H1 (cell line): ENCODE measurements around the gene PCDHGA1. TPM values are rescaled to one million over a fixed set of nuclear protein-coding genes. Genes with fewer than 3 reads are reported as not detected.

Experiments
- CTCF ChIA-PET: fragments of 300-600 bp; sonication (Branson Sonifier 250); formaldehyde crosslinking; loops from one replicate; lab custom pipeline; 2021; ENCODE audit not compliant: partially characterized antibody; lab: Charles Lee
- POLR2A ChIA-PET: fragments of 300-600 bp; sonication (Branson Sonifier 250); formaldehyde crosslinking; loops from one replicate; lab custom pipeline; 2021; ENCODE audit warnings: inconsistent platforms; ENCODE audit not compliant: partially characterized antibody; lab: Charles Lee
- DNase-seq, 2 experiments: peaks; one replicate each; pipeline versions ENCODE4 v3.0.0 to v3.0.0-alpha.2; 2010 to 2022; ENCODE audit warnings: low spot score in 2 of 2, low read depth in 1 of 2, mixed read lengths in 1 of 2
- FAIRE-seq: peaks from 2 replicates; lab custom pipeline; 2011; peaks lifted over from hg19 to GRCh38; lab: Jason Lieb, UNC
- H2AFZ ChIP-seq: 2 replicates; pipeline ENCODE4 v1.8.1; 2012; ENCODE audit warnings: low read length, inconsistent platforms
- H2AK5ac ChIP-seq: 2 replicates; pipeline ENCODE4 v1.6.1; 2013; ENCODE audit warnings: low read depth, low read length
- H2BK120ac ChIP-seq: replicated peaks from 2 replicates; pipeline ENCODE3; 2013; ENCODE audit warnings: low read depth, low read length, inconsistent platforms
- H2BK12ac ChIP-seq: 2 replicates; pipeline ENCODE4 v1.6.1; 2013; ENCODE audit warnings: low read depth, low read length
- H2BK15ac ChIP-seq: 2 replicates; pipeline ENCODE4 v1.6.1; 2013; ENCODE audit warnings: low read length
- H2BK20ac ChIP-seq: 2 replicates; pipeline ENCODE4 v1.6.1; 2013; ENCODE audit warnings: low read length
- H2BK5ac ChIP-seq: 2 replicates; pipeline ENCODE4 v1.6.1; 2013; ENCODE audit warnings: low read depth, low read length
- H3K14ac ChIP-seq: 2 replicates; pipeline ENCODE4 v1.6.1; 2013; ENCODE audit warnings: inconsistent platforms; ENCODE audit not compliant: insufficient read length
- H3K18ac ChIP-seq: 2 replicates; pipeline ENCODE4 v1.6.1; 2013; ENCODE audit warnings: low read length; ENCODE audit errors: extremely low read depth
- H3K23ac ChIP-seq: 2 replicates; pipeline ENCODE4 v1.6.1; 2013; ENCODE audit warnings: inconsistent platforms; ENCODE audit not compliant: insufficient read length
- H3K23me2 ChIP-seq: 2 replicates; pipeline ENCODE4 v1.6.1; 2013; ENCODE audit warnings: low read depth, low read length
- H3K27ac ChIP-seq: 2 replicates; pipeline ENCODE4 v1.6.1; 2011; ENCODE audit warnings: low read depth, low read length, inconsistent platforms
- H3K27me3 ChIP-seq, 4 experiments: replicated peaks in 1 of 4; 1 replicate in 1 of 4; 2 replicates in 3 of 4; pipeline versions ENCODE4 v1.6.1 to v1.8.1; 2011 to 2013; ENCODE audit warnings: low read length in 3 of 4, mild to moderate bottlenecking in 3 of 4, inconsistent platforms in 2 of 4, mixed read lengths in 2 of 4, moderate library complexity in 1 of 4; ENCODE audit not compliant: control insufficient read depth in 3 of 4, insufficient read depth in 3 of 4; ENCODE audit errors: extremely low read depth in 1 of 4
- H3K36me3 ChIP-seq, 4 experiments: 2 replicates each; pipeline versions ENCODE4 v1.6.1 to v1.8.1; 2011 to 2013; ENCODE audit warnings: mild to moderate bottlenecking in 4 of 4, low read length in 3 of 4, moderate library complexity in 2 of 4, control low read depth in 1 of 4, inconsistent platforms in 1 of 4; ENCODE audit not compliant: insufficient read depth in 4 of 4, control insufficient read depth in 2 of 4
- H3K4ac ChIP-seq: replicated peaks from 2 replicates; pipeline ENCODE3; 2013; ENCODE audit warnings: low read length, low read depth, mixed read lengths, inconsistent platforms; ENCODE audit not compliant: insufficient read length
- H3K4me1 ChIP-seq, 4 experiments: replicated peaks in 1 of 4; 1 replicate in 1 of 4; 2 replicates in 3 of 4; pipeline versions ENCODE4 v1.6.1 to v1.8.1; 2011 to 2013; ENCODE audit warnings: low read length in 3 of 4, inconsistent platforms in 2 of 4, mixed read lengths in 1 of 4; ENCODE audit not compliant: insufficient read depth in 4 of 4, control insufficient read depth in 3 of 4
- H3K4me2 ChIP-seq, 2 experiments: 2 replicates each; pipeline versions ENCODE4 v1.6.1 to v1.8.1; 2011 to 2013; ENCODE audit warnings: low read depth in 2 of 2, low read length in 2 of 2, control low read depth in 1 of 2, inconsistent platforms in 1 of 2, mild to moderate bottlenecking in 1 of 2; ENCODE audit not compliant: insufficient read depth in 1 of 2
- H3K4me3 ChIP-seq, 4 experiments: fragments of 200-600, 300-600 bp in 1 of 4; sonication (generic), shearing (Covaris generic), sonication (Bioruptor Twin) in 1 of 4; 2 replicates each; pipeline versions ENCODE4 v1.5.1 to v1.8.1; 2011 to 2016; ENCODE audit warnings: low read length in 4 of 4, low read depth in 3 of 4, control low read depth in 2 of 4, inconsistent platforms in 2 of 4, mild to moderate bottlenecking in 2 of 4, mixed read lengths in 1 of 4, moderate library complexity in 1 of 4; ENCODE audit not compliant: insufficient read depth in 2 of 4; ENCODE audit errors: extremely low read depth in 1 of 4
- H3K56ac ChIP-seq: replicated peaks from 2 replicates; pipeline ENCODE3; 2013; ENCODE audit warnings: low read depth, mild to moderate bottlenecking, mixed read lengths, low read length, inconsistent platforms; ENCODE audit not compliant: insufficient read length
- H3K79me1 ChIP-seq: 2 replicates; pipeline ENCODE4 v1.6.1; 2013; ENCODE audit warnings: low read depth, low read length, control low read depth
- H3K79me2 ChIP-seq, 2 experiments: 2 replicates each; pipeline versions ENCODE4 v1.6.1 to v1.8.1; 2012 to 2013; ENCODE audit warnings: low read length in 2 of 2, mild to moderate bottlenecking in 2 of 2, inconsistent platforms in 1 of 2; ENCODE audit not compliant: insufficient read depth in 2 of 2, control insufficient read depth in 1 of 2
- H3K9ac ChIP-seq, 4 experiments: replicated peaks in 1 of 4; 1 replicate in 1 of 4; 2 replicates in 3 of 4; pipeline versions ENCODE4 v1.6.1 to v1.8.1; 2011 to 2013; ENCODE audit warnings: low read depth in 3 of 4, low read length in 3 of 4, control low read depth in 2 of 4, mild to moderate bottlenecking in 2 of 4, moderate library complexity in 2 of 4, inconsistent platforms in 1 of 4; ENCODE audit errors: extremely low read depth in 1 of 4
- H3K9me3 ChIP-seq, 2 experiments: 2 replicates each; pipeline versions ENCODE4 v1.6.1 to v1.8.1; 2012 to 2013; ENCODE audit warnings: mild to moderate bottlenecking in 2 of 2, moderate library complexity in 2 of 2, control low read depth in 1 of 2, inconsistent platforms in 1 of 2, low read depth in 1 of 2, low read length in 1 of 2, mixed read lengths in 1 of 2; ENCODE audit not compliant: insufficient read depth in 2 of 2
- H4K20me1 ChIP-seq, 2 experiments: replicated peaks in 1 of 2; 2 replicates each; pipeline versions ENCODE3 to v1.8.1; 2011 to 2013; ENCODE audit warnings: inconsistent platforms in 2 of 2, low read length in 2 of 2, mild to moderate bottlenecking in 1 of 2; ENCODE audit not compliant: insufficient read depth in 2 of 2, control insufficient read depth in 1 of 2
- H4K5ac ChIP-seq: 2 replicates; pipeline ENCODE4 v1.6.1; 2013; ENCODE audit warnings: low read length, low read depth, mixed read lengths, inconsistent platforms; ENCODE audit not compliant: insufficient read length
- H4K8ac ChIP-seq: 2 replicates; pipeline ENCODE4 v1.8.0; 2013; ENCODE audit warnings: mild to moderate bottlenecking, moderate library complexity, low read length, inconsistent platforms; ENCODE audit not compliant: insufficient read depth; ENCODE audit errors: extremely low read depth
- H4K91ac ChIP-seq: replicated peaks from 2 replicates; pipeline ENCODE3; 2013; ENCODE audit warnings: low read length, mixed read lengths, inconsistent platforms; ENCODE audit not compliant: insufficient read length
- CHD1 ChIP-seq: IDR thresholded peaks from 2 replicates; pipeline ENCODE4 v1.6.1; 2012; ENCODE audit warnings: low read depth, low read length, improper control_type of control experiment
- CREB1 ChIP-seq: IDR thresholded peaks from 2 replicates; pipeline ENCODE4 v1.6.1; 2012; ENCODE audit warnings: inconsistent platforms
- CTBP2 ChIP-seq: IDR thresholded peaks from 2 replicates; pipeline ENCODE4 v1.7.0; 2011; ENCODE audit warnings: borderline replicate concordance, mild to moderate bottlenecking, moderate library complexity, mixed read lengths, low read length; ENCODE audit not compliant: insufficient read depth, insufficient read length
- KDM1A ChIP-seq: fragments of 200-600, 300-600 bp; sonication (generic); IDR thresholded peaks from 2 replicates; pipeline ENCODE4 v1.7.1; 2016; ENCODE audit warnings: mild to moderate bottlenecking, low read length, borderline replicate concordance
- NRF1 ChIP-seq: IDR thresholded peaks from 2 replicates; pipeline ENCODE4 v1.6.1; 2011; ENCODE audit warnings: mild to moderate bottlenecking, low read depth, low read length, improper control_type of control experiment
- POLR2AphosphoS5 ChIP-seq: IDR thresholded peaks from 2 replicates; pipeline ENCODE4 v1.6.1; 2011; ENCODE audit warnings: low read depth, low read length
- TAF7 ChIP-seq: optimal IDR thresholded peaks from 2 replicates; pipeline ENCODE3; 2011; ENCODE audit warnings: low read depth, mild to moderate bottlenecking, inconsistent platforms, low read length, moderate library complexity, borderline replicate concordance
- ZNF274 ChIP-seq: IDR thresholded peaks from 2 replicates; pipeline ENCODE4 v1.7.0; 2012; ENCODE audit warnings: low read length, borderline replicate concordance; ENCODE audit errors: extremely low read depth
- WGBS, 2 experiments: shearing (Covaris generic) in 1 of 2; methylation state at CpG; one replicate each; pipeline versions ENCODE4 v1.1.6 to v1.1.7; 2013 to 2015; ENCODE audit warnings: low lambda C conversion rate in 2 of 2, mixed read lengths in 2 of 2, inconsistent platforms in 1 of 2, low coverage in 1 of 2, missing lambda C conversion rate in 1 of 2; ENCODE audit not compliant: insufficient replicate concordance in 2 of 2, insufficient coverage in 1 of 2, insufficient read length in 1 of 2; ENCODE audit errors: extremely low coverage in 1 of 2, missing lambda C conversion rate in 1 of 2; 5-methylcytosine and 5-hydroxymethylcytosine counted together
- polyA plus RNA-seq, 7 experiments: library from polyadenylated mRNA; depleted of rRNA in 3 of 7; stranded (reverse) in 5 of 7; unstranded in 2 of 7; fragments of >200 nt in 5 of 7; fragments of 200-250 nt in 2 of 7; gene quantifications; 1 replicate in 5 of 7; 2 replicates in 1 of 7; 4 replicates in 1 of 7; pipeline versions ENCODE4 v1.2.1 to v1.2.3, GENCODE V29; 2011 to 2013; ENCODE audit warnings: missing spikeins in 2 of 7, mixed read lengths in 2 of 7
- total RNA-seq: library from RNA; stranded (reverse); fragmentation: NEBNext Ultra II Directional; extraction: Animal tissue kit (Norgen Biotek cat#: 25700); gene quantifications from 2 replicates; pipeline ENCODE4 v1.2.1, GENCODE V29; 2021

PCDHGA1 gene
- total and polyA plus RNA-seq, 2 of the 8 experiments (the other 6 are each of a cell fraction or from before 2014, with no cell fraction given): 0.57 to 0.89 TPM

DNA sequence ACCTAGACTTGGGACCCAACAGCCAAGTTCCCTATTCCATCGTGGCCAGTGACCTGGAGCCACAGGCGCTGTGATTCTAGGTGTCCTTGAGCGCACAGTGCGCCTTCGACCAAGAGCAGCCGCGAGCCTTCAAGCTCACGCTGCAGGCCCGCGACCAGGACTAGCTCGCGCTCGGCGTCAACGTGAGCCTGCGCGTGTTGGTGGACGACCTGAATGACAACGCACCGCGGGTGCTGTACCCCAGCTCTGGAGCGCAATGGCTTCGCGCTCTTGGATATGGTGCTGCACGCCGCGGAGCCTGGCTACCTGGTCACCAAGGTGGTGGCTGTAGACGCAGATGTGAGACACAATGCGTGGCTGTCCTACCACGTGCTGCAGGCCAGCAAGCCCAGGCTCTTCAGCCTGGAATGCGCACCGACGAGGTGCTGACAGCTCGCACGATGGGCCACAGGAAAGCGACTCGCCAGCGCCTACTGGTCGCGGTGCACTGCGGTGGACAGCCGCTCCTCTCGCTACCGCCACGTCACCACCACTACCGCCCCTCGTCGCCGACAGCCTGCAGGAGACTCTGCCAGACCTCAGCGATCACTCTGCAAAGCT is 111.4 kb downstream of the PCDHGA1 start:
- H3K27me3 ChIP-seq: no peaks in the 10 kb centered on the region
- H4K5ac ChIP-seq: no peak overlapping the region
- H3K23ac ChIP-seq: no peak overlapping the region
- no peaks in the 10 kb centered on the region for H3K36me3 ChIP-seq
- H3K4ac ChIP-seq: no peak overlapping the region
- no peak overlapping the region for H4K91ac ChIP-seq
- no peaks in the 10 kb centered on the region for H3K79me1 ChIP-seq
- H2BK20ac ChIP-seq: no peak overlapping the region
- CTCF ChIA-PET: interaction anchor here (0.5 to 2.8 kb wide), 11 partner anchors 14 to 1195 kb away, joined by 3 to 10 read pairs (median 3); partner anchors contain the start of gene PCDHGB6
- H3K18ac ChIP-seq: no peak overlapping the region
- H2BK120ac ChIP-seq: no peak overlapping the region
- no peaks in the 10 kb centered on the region for H3K79me2 ChIP-seq
- no peak overlapping the region for H3K14ac ChIP-seq
- H3K27ac ChIP-seq: no peak overlapping the region
- no peak overlapping the region for H2BK15ac ChIP-seq
- H3K9me3 ChIP-seq: peaks cover 2 to 6% of the 10 kb centered on the region in 2 experiments; a peak in 1 of 4 replicates
- H2AK5ac ChIP-seq: 0 out of 2 replicates have a peak overlapping the region, but pooled peaks have one; percentile 9
- H4K20me1 ChIP-seq: peaks cover 0 to 2% of the 10 kb centered on the region in 2 experiments
- H3K4me3 ChIP-seq: no peak overlapping the region
- WGBS, 2 experiments: 96% methylated on average over 41 of the region's 50 CpGs; no CpG with 5 or more reads in 1 of the 2 experiments
- no peak overlapping the region for H4K8ac ChIP-seq
- H3K23me2 ChIP-seq: no peaks in the 10 kb centered on the region
- no peak overlapping the region for H3K9ac ChIP-seq
- POLR2A ChIA-PET: no interaction called here
- H3K4me1 ChIP-seq: no peaks in the 10 kb centered on the region
- no peak overlapping the region for H2AFZ ChIP-seq
- H3K56ac ChIP-seq: no peak overlapping the region
- no peak for FAIRE-seq
- H2BK5ac ChIP-seq: no peak overlapping the region
- H3K4me2 ChIP-seq: no peak overlapping the region
- DNase-seq: no peak
- no peak overlapping the region for H2BK12ac ChIP-seq
- TF ChIP-seq POLR2AphosphoS5 (no peak), CREB1 (no peak), ZNF274 (no peak), TAF7 (no peak), CHD1 (no peak), NRF1 (no peak), KDM1A (no peak), CTBP2 (no peak)
